GM19035 (cell line): Measurements from ENCODE around the gene CPEB1.

Source experiments
- ATAC-seq: cut with Tn5 transposase; IDR thresholded peaks from one replicate; pipeline ENCODE4 v1.9.1; 2021; ENCODE audit not compliant: unreplicated experiment

Gene CPEB1

GRCh38 chr15:82647045-82647834 lies at the start of gene CPEB1:
Gene CPEB1 (minus strand): TSS chr15:82647363. CDS start chr15:82628459, 18,904 bp downstream.
- no peak for ATAC-seq

DNA sequence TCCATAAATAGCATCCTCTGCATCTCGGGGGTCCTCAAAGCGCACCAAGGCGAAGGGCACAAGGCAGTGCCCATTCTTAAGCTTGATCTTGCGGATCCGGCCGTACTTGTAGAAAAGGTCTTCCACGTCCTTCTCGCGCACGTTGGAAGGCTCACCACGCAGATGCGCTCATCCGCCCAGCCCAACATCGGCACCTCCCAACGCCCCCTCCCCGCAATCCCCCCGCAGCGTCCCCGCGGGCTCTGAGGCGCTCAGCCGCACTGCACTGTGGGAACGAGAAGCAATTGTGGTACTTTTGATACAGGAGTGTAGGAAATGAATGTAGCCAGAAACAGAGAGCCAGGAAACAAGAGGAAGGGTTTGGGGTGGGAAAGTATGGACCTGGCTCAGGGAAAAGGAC lies 45.0 kb upstream of the CPEB1 start:
- no peak for ATAC-seq

DNA sequence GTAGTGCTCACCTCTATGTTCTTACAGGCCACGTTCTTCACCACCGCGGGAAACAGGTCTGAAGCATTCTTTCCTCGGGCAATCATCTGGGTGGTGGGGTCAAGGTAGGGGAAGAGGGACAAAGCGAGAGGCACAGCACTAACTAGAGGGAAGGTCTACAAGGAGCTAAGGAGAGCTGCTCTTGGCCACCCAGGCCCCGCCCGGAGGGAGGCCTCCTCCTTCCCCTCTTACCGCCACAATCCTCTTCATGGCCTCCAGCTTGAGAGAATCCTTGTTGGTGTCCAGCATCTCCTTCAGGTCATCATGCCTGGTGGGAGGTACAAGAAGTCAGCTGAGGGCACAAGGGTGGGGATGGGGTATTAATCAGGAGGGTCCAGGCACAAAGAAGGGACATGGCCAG lies 42.0 kb upstream of the CPEB1 start:
- no peak for ATAC-seq

GRCh38 chr15:82688691-82689090 lies 41.5 kb upstream of the CPEB1 start:
- no peak for ATAC-seq

DNA sequence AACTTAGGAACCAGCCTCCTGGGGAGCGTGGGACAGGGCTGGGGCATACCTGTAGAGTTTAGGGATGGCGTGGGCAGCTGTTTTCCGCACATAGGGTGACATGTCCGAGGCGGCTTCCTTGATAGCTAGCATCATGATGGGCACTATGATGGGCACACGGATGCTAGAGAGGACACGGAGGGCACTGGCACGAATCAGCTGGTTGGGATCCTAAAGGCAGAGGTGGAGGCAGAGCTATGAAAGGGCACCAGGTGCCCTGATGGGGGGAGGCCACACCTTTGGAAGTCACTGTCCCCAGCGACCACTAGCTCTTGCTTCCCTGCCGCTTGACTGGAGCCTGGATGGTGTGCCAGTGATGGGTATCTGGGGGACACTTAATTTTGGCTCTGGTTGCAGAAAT lies 34.2 kb upstream of the CPEB1 start:
- no peak for ATAC-seq

- peak; percentile 87 for ATAC-seq
These were observed 33.3 kb upstream of the CPEB1 start for GRCh38 chr15:82680200-82681102.

GRCh38 chr15:82679626-82680199 lies 32.5 kb upstream of the CPEB1 start:
- ATAC-seq = no peak

DNA sequence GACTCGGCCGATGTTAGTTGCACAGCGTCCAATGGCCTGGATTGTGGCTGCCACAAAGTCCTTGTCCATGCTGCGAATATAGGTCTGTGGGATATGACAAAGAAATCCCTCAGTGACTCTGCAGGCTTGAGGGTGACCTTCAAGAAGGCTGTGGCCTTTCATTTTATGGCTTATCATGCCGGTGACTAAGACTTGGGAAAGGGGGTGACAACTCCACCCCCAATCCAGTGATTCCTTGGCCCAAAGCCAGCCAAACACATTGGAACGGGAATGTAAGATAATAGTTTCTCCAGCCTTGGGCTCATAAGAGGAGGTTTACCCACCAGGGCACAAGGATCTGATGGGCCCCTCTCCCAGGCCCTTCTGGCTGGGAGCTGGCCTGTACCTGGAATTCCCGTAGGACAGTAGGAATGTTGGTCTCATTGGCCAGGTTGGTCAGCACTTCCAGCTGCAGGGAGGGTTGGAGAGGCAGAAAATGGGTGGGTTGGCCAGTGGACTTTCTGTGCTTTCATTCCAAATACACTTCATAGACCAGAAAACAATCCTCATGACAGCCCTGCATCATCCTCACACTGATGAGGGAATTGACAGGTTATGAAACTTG lies 30.7 kb upstream of the CPEB1 start:
- no peak for ATAC-seq

- ATAC-seq = no peak
These were observed 27.7 kb upstream of the CPEB1 start for GRCh38 chr15:82674873-82675272.

DNA sequence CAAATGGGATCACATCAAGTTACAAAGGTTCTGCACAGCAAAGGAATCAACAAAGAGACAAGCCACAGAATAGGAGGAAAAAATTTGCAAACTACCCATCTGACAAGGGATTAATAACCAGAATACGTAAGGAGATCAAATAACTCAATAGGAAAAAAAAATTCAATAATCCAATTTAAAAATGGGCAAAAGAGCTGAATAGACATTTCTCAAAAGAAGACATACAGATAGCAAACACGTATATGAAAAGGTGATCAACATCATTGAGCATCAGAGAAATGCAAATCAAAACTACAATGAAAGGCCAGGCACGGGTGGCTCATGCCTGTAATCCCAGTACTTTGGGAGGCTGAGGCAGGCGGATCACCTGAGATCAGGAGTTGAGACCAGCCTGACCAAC lies 23.5 kb upstream of the CPEB1 start:
- no peak for ATAC-seq

DNA sequence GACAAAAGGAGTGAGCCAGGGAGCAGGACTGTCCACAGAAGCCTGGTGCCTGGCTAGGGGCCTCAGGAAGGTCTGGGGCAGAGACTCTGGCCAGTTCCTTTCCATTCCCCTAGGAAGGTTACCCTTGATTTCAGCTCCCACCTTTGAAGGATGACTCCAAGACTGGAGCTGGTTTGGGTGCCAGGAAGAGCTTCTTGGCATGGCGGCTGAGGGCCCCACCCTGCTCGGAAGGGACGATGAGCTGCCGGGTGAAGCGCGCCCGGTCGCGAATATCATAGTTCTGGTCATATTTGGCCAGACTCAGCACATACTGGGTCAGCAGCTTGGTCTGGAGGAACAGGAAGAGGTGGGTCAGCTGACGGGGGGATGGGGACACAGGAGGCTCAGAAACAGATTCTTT lies 19.4 kb upstream of the CPEB1 start:
- ATAC-seq = no peak

- ATAC-seq = no peak
These were observed 16.9 kb upstream of the CPEB1 start for GRCh38 chr15:82664021-82664420.

- ATAC-seq = no peak
These were observed 16.0 kb upstream of the CPEB1 start for GRCh38 chr15:82663186-82663600.

DNA sequence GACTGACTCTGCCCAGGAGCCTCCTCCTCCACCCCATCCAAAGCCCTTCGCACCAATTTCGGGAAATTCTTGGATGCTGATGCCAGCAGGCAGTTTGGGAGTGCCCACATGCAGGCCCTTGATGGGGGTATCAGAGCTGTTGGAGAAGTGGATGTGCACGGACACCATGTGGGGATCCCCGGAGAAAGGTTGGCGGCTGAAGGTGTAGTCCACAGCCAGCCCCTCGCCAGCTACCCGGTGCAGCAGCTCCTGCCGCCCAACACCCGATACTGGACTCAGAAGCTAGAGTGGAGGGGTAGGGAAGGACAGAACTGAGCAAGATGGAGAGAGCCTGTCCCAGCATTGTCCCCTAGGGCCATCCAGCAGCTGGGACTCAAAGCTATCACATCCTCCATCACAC lies 15.5 kb upstream of the CPEB1 start:
- no peak for ATAC-seq

DNA sequence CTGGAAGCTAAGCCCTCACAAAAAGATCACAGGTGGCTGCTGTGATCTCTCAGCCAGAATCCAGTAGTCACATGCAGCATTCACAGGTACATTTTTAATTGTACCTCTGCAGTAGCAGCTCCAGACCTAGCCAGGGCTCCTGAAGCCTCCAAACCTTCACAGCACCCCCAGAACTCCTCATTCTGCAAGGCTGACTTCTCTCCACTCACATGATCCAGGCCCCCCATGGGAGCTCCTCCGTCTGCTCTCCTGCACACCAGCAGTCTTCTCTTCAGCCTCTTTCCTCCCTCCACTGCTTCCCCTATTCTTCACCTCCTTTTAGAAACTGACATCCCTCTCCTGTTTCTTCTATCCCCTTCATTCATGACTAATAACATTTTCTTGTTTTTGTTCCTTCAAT lies 13.2 kb upstream of the CPEB1 start:
- no peak for ATAC-seq

- ATAC-seq = no peak
These were observed 9.6 kb upstream of the CPEB1 start for GRCh38 chr15:82656641-82657266.

DNA sequence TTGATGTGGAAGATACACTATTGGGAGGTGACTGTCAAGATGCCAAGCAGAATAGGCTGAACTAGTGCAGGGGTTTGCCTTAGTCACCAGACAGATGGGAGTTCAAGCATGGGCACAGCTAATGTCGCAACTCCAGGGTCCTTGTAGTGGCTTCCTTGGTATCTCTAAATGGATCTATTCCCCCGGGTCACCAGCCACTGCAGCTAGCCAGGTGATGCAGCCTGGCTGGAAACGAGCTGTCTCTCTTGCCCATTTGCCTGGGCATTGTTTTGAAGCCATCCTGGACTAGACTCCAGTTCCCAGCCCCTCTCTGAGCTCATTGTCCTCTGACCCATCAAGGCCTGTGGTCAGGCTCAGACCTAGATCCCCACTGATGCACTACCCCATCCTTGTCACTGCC lies 8.4 kb upstream of the CPEB1 start:
- ATAC-seq = no peak

DNA sequence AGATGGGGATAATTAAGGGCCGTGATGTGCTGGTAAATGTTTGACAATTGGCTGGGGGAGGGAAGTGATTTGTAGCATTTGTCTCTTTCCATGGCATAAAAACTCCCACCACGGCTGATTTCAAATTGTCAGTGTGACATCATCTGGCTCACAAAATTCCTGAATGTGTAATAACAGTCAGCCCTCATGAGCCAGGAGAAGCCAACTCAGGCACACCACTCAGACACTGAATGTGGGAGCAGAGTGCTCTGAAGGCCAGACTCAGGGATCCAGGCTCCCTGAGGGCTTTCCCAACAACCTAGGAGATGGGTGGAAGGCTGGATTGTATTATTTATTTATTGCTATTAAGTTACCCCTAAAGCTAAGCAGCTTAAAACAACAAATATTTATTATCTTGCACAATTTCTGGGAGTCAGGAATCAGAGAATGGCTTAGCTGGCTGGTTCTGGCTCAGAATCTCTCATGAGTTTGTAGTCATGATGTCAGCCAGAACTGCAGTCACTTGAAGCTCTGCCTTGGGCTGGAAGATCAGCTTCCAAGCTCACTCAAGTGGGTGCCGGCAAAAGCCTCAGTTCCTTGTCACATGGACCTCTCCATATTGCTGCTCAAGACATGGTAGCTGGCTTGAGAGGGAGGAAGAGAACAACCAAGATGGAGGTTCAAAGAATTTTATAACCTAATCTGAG lies 6.5 kb upstream of the CPEB1 start:
- no peak for ATAC-seq

DNA sequence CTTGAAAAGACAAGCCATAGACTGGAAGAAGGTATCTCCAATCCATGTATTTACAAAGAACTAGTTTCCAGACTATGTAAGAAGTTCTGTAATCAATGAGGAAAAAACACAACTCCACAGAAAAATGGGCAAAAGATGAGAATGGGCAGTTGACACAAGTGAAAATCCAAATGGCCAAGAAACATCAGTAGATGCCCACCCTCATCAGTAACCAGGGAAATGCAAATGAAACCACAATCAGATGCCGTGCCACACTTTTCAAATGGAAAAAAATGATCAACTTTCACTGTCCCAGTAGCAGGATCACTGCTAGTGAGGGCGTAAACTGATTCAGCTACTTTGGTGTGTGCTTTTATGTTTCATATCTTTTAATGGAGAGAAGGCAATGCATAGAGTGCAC lies 4.5 kb upstream of the CPEB1 start:
- ATAC-seq = no peak

DNA sequence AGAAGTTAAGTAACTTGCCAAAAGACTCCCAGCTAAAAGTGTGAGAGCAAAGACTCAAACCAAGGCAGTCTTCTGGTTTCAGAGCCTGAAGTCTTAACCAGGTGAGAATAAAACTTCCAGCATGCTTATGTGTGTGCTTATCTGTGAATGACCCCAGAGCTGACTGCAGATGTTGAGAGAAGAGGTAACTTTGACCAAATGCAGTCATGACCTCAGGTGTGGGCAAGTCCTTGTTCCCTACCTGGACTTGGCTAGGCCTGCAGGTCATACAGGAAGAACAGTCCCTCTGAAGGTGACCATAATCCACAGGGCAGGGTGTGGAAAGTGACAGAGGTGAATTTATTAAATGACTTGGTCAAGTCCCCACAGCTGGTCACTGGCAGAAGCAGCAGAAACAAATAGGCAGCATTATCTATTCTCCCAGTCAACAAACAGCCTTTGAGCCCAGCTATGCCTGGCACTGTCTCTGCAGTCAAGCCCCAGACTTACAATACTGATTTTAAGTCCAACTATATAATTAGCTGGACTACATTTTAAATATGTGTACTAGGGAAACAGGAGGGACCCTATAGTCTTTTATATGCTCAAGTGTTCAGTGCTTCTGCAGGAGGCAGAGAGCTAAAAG lies 3.0 kb upstream of the CPEB1 start:
- ATAC-seq = no peak
